Measurements from ENCODE around the gene MGLL. TPM values are rescaled to one million over a fixed set of nuclear protein-coding genes. Genes with fewer than 3 reads are reported as not detected.

The MGLL gene
- total RNA-seq, 6 experiments from 2014 or later: 97.0 to 168 (median 115) TPM

DNA sequence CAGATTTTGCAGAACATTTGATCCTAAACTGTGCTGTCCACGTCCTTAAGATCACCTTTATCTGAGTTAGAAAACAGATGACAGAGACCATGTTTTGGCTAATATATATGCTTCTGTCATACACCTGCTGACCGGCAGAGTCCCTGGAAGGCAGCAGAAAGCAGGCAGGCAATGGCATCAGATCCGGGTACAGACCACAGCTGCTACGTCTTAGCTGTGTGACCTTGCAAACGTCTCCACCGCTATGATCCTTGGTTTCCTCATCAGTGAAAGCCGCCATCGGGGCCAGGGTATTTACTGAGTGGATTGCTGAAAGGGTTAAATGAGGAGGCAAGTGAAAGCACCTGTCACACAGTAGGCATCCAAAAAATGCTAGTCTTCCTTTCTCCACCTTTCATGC lies 77.4 kb downstream of the MGLL start:
- Histone ChIP-seq H3K4me1 (peaks cover 0 to 11% (median 5%) of the 10 kb centered on the region in 4 donors), H3K36me3 (peaks cover 0 to 6% (median 0%) of the 10 kb centered on the region in 4 donors), H3K27ac (no peak overlapping the region), H3K4me3 (no peak overlapping the region), H3K9me3 (no peaks in the 10 kb centered on the region), H3K27me3 (no peaks in the 10 kb centered on the region)
- 67% methylated on average over 6 of the region's 8 CpGs for WGBS (ENCODE audit: insufficient coverage, low coverage, low lambda C conversion rate, missing lambda C conversion rate)
- DNase-seq (no peak), ATAC-seq (no peak)
- intact Hi-C loops (cut with DNase I): no loop called here
- TF ChIP-seq POLR2A (IDR thresholded peaks at IDR 0.05): no peak
- TF ChIP-seq, protein P1, sequence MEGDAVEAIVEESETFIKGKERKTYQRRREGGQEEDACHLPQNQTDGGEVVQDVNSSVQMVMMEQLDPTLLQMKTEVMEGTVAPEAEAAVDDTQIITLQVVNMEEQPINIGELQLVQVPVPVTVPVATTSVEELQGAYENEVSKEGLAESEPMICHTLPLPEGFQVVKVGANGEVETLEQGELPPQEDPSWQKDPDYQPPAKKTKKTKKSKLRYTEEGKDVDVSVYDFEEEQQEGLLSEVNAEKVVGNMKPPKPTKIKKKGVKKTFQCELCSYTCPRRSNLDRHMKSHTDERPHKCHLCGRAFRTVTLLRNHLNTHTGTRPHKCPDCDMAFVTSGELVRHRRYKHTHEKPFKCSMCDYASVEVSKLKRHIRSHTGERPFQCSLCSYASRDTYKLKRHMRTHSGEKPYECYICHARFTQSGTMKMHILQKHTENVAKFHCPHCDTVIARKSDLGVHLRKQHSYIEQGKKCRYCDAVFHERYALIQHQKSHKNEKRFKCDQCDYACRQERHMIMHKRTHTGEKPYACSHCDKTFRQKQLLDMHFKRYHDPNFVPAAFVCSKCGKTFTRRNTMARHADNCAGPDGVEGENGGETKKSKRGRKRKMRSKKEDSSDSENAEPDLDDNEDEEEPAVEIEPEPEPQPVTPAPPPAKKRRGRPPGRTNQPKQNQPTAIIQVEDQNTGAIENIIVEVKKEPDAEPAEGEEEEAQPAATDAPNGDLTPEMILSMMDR (IDR thresholded peaks at IDR 0.05): no peak

DNA sequence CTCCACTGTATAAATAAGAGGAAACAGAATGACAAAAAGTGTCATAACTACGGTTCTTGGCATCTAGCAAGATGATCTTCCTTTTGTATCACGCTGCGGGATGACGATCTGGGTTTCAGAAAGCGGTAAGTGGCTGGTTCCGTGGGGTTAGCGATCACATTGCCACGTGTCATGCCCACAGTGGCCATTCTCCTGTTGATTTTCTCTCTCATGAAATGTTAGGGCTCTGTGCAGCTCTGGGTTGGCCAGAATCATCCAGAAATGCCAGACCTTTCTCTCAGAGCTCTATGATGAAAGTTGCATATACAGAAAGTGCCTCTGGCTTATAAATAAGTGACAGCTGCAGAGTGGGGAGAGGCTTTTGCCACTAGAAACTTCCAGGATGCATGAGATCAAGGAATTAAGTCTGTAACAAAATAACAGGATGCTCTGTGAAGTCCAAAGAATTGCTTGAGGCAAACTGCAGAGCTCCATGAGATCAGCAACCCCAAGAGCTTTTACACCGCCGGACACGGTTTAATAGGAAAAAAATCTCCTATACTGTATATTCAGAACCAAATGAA lies 78.0 kb downstream of the MGLL start:
- H3K36me3 ChIP-seq: peaks cover 0 to 6% (median 0%) of the 10 kb centered on the region in 4 donors
- no peaks in the 10 kb centered on the region for H3K27me3 ChIP-seq
- WGBS (ENCODE audit: insufficient coverage, low coverage, low lambda C conversion rate, missing lambda C conversion rate): 71% methylated on average over 11 of the region's 11 CpGs
- ATAC-seq (no peak), DNase-seq (no peak)
- TF ChIP-seq, protein P1 (IDR thresholded peaks at IDR 0.05): no peak
- no peak for TF ChIP-seq POLR2A (IDR thresholded peaks at IDR 0.05)
- H3K27ac ChIP-seq: no peak overlapping the region
- no peaks in the 10 kb centered on the region for H3K9me3 ChIP-seq
- intact Hi-C loops (cut with DNase I): no loop called here
- H3K4me3 ChIP-seq: no peak overlapping the region
- H3K4me1 ChIP-seq: peaks cover 0 to 8% (median 5%) of the 10 kb centered on the region in 4 donors

DNA sequence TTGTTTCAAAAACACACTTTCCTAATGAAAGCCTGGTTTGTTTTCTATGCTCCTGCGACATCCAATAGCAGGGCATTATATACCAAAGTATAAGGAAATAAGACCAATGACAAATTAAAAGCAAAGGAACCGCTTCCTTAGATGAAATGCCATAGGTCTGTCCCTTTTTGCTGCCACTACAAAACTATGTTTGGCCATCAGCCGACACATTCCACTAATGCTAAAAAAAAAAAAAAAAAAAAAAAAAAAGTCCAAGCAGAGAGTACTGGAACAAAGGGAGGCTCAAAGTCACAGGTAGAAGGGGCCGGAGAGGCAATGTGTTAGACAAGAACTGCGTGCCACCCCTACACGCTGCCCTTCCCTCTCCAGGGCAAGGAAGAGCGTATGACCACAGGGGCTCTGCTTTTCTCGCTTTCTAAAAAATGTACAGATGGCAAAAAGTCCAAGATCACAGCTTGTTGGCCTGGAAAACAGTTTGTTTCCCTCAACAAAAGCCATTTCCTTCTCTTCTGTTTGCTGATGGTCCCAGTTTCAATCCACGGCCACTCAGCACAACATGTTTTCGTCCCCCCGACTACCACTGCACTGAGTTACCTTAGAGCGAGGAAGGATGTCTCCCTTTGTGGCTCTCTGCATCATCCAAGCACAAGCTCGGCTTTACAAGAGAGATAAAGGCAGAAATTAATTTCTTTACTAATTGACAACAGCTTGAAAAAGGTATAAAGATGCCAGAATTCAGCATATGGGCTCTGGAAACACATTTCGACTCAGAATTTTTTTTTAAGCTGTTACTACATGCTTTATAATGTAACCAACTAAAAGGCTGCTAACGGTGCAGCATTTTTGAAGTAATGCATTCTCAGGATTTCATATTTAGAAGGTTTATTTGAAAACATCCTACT lies 78.7 kb downstream of the MGLL start:
- peaks cover 0 to 3% (median 1%) of the 10 kb centered on the region in 4 donors for H3K4me1 ChIP-seq
- 86% methylated on average over 13 of the region's 15 CpGs for WGBS (ENCODE audit: insufficient coverage, low coverage, low lambda C conversion rate, missing lambda C conversion rate)
- H3K4me3 ChIP-seq: no peak overlapping the region
- H3K9me3 ChIP-seq: no peaks in the 10 kb centered on the region
- intact Hi-C loops (cut with DNase I): no loop called here
- TF ChIP-seq POLR2A (IDR thresholded peaks at IDR 0.05): no peak
- TF ChIP-seq, protein P1 (IDR thresholded peaks at IDR 0.05): no peak
- no peak for ATAC-seq
- H3K27me3 ChIP-seq: no peaks in the 10 kb centered on the region
- no peak overlapping the region for H3K27ac ChIP-seq
- H3K36me3 ChIP-seq: peaks cover 0 to 6% (median 0%) of the 10 kb centered on the region in 4 donors
- DNase-seq: no peak

DNA sequence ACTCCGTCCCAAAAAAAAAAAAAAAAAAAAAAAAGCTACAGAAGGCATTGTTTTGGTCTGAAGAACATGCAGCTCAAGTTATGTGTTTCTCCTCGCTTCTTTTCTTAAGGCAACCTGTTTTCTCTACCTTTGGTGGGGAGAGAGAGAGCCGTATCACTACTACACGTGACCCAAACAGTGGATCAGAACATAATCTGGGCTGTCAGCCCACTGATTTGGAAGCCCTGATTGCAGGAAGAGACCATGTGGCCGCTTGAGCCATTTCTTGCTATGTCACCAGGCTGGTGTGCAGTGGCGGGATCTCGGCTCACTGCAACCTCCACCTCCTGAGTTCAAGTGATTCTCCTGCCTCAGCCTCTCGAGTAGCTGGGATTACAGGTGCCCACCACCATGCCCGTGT lies 79.7 kb downstream of the MGLL start:
- TF ChIP-seq, protein P1 (IDR thresholded peaks at IDR 0.05): no peak
- TF ChIP-seq POLR2A (IDR thresholded peaks at IDR 0.05): no peak
- no peaks in the 10 kb centered on the region for H3K4me1 ChIP-seq
- 89% methylated on average over 9 of the region's 9 CpGs for WGBS (ENCODE audit: insufficient coverage, low coverage, low lambda C conversion rate, missing lambda C conversion rate)
- DNase-seq: no peak
- no peak overlapping the region for H3K27ac ChIP-seq
- H3K4me3 ChIP-seq: no peak overlapping the region
- no peaks in the 10 kb centered on the region for H3K27me3 ChIP-seq
- H3K9me3 ChIP-seq: no peaks in the 10 kb centered on the region
- ATAC-seq: no peak
- H3K36me3 ChIP-seq: peaks cover 0 to 6% (median 0%) of the 10 kb centered on the region in 4 donors
- intact Hi-C loops (cut with DNase I): no loop called here

All from right lobe of liver (tissue), 6 donors.